ENCODE measurements around the gene AKT1.

AKT1 gene

DNA sequence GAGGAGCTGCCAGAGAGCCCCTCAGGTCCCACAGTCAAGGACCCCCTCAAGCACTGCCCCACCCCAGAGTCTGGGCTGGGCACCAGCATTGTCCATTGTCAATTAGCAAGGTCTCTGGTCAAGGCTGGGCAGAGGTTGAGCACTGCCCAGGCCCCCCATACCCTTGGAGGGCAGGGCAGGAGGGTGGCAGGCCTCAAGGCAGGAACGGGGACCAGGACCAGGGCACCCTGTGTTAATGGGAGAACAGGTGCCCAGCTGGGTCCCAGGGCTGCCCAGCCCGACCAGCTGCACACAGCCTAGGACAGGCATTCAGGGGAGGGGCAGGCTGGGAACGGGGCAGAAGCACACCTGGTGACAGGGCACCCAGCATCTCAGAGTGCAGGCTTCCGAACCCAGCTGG is 24.2 kb downstream of the AKT1 start:
- DNase-seq = no peak

DNA sequence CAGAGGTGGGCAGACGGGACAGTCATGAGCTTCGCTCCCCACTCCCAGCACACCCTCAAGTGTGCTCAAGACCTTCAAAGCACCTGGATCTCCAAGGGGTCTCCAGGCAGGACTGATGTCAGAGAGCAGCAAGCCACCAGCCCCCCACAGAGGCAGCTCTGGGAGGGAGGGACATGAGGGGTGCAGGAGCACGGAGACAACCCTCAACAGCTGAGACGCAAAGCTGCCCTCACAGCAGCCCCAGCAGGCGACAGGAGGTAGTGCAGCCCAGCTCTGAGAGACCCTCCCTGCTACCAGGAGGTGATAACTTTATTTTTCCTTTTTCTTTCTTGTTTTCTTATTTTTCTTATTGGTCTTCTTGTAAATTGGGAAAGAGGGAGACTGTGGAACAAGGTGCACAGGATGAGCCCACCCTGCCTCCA is 24.7 kb downstream of the AKT1 start:
- DNase-seq = no peak

DNA sequence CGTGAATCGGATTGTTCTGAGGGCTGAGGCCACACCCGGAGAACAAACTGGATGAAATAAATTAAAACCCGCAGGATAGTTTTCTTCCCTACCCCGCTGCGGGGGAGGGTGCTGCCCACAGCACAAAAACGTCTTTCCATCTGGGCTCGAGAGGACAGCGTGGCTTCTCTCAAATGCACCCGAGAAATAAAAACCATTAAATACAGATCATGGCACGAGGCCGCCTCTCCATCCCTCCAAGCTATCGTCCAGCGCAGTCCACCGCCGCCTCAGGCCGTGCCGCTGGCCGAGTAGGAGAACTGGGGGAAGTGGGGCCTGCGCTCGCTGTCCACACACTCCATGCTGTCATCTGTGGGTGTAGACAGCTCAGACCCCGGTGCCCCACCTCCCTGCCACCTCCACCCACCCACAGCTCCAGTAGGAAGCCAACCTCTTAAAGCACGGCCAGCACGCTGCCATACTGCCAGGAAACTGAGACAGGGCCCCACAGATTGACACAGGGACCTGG is 25.4 kb downstream of the AKT1 start:
- DNase-seq = no peak

GRCh38 chr14:104769324-104770071 is 26.1 kb downstream of the AKT1 start:
- DNase-seq = no peak

DNA sequence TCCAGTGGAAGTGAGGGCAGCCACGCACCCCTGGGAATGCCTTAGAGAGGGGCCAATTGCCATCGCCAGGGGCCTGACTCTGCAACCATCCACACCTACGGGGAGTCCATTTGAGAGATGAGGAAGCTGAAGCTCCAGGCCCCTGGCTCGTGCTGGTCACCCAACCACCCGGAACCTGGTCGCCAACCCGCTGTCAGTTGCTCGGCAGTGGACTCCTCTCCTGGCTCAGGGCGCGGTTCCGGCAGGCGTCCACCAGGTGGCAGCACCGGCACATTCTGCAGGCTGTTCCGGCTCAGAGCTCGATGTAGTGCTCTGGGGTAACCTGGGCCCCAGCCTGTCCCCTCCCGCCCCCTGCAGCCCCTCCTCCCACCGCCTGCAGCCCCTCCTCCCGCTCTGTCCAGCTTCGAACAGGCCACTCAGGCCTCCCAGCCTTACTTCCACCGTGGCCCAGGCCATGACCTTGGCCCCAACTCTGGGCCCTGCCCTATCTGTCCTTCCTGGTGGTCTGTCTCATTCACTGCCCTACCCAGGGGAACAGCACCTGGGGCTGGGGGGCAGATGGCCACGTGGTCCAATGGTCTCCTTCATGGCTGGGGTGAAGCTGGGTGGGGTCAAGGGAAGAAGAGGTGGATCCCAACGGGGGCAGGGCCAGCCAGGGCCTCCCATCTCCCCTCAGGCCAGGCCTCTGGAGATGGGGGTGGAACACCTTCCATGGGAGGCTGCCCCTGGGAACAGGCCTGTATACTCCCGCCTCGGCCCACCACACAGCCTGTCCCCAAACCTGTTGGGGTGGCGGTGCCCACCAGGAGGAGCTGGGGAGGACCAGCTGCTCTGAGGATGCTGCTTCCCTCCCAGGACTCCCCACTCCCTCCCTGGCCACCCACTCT is 26.9 kb downstream of the AKT1 start:
- peak; percentile 85 for DNase-seq

DNA sequence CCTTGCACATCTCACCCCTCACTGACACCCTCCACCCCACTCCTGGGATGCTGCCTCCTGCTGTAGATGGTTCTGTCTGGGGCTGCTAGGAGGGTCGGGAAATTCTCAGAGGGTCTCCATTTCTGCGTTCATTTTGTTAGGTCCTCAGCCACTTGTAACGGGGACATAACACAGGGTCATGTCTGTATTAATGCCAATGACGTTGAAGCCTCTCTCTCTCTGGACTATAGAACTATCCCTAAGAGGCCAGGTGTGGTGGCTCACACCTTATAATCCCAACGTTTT is 28.0 kb downstream of the AKT1 start:
- no peak for DNase-seq

GRCh38 chr14:104766863-104767633 is 28.5 kb downstream of the AKT1 start:
- no peak for DNase-seq

- DNase-seq = no peak
Measured at GRCh38 chr14:104766256-104766862, 29.2 kb downstream of the AKT1 start.

DNA sequence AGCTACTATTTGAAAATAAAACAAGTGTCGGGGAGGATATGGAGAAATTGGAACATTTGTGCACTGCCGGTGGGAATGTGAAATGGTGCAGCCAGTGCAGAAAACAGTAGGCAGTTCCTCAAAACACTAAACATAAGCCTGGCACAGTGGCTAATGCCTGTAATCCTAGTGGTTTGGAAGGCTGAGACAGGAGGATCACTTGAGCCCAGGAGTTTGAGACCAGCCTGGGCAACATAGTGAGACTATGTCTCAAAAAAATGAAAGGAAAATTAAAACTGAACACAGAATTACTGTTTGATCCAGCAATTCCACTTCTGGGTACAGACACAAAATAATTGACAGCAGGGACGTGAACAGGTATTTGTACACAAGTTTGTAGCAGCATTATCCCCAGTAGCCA is 30.0 kb downstream of the AKT1 start:
- DNase-seq = no peak

DNA sequence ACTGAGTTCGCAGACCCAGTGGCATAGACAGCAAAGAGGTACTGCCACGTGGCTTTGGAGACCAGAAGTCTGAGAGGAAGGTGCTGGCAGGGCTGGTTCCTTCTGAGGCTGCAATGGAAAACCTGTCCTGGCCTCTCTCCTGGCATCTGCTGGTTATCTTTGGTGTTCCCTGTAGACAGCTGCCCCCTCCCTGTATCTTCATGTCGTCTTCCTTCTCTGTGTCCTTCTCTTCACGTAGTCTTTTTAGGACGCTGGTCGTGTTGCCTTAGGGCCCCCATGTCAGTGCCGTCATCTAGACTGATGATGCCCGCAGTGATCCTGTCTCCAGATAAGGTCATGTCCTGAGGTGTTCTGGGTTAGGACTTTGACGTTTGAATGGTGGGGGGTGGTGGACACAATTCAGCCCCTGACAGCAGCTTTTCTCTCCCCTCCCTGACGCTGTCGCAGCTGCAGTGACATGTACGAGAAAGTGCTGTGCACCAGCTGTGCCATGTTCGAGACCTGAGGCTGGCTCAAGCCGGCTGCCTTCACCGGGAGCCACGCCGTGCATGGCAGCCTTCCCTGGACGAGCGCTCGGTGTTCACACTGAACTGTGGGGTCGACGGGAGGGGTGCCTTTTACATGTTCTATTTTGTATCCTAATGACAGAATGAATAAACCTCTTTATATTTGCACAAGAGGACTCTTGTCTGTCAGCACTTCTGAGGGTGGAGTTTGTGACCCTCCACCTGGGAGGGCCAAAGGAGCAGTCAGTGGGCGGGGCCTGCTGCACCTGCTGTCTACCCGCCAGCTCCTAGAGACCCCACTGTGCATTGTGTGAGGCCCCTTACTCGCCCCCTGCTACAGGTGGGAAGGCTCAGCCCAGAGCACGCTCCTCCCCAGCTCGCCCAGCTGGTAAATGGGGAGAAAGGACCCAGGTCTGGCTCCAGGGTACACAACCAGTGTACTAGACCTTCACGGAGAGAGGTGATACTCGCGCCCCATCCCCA is 36.3 kb downstream of the AKT1 start:
- DNase-seq = no peak

GRCh38 chr14:104757681-104758392 is 37.7 kb downstream of the AKT1 start:
- DNase-seq = no peak

GRCh38 chr14:104757238-104757585 is 38.3 kb downstream of the AKT1 start:
- DNase-seq = no peak

- DNase-seq = no peak
Measured at GRCh38 chr14:104756477-104757237, 38.9 kb downstream of the AKT1 start.

- DNase-seq = no peak
Measured at GRCh38 chr14:104755621-104756020, 39.9 kb downstream of the AKT1 start.

DNA sequence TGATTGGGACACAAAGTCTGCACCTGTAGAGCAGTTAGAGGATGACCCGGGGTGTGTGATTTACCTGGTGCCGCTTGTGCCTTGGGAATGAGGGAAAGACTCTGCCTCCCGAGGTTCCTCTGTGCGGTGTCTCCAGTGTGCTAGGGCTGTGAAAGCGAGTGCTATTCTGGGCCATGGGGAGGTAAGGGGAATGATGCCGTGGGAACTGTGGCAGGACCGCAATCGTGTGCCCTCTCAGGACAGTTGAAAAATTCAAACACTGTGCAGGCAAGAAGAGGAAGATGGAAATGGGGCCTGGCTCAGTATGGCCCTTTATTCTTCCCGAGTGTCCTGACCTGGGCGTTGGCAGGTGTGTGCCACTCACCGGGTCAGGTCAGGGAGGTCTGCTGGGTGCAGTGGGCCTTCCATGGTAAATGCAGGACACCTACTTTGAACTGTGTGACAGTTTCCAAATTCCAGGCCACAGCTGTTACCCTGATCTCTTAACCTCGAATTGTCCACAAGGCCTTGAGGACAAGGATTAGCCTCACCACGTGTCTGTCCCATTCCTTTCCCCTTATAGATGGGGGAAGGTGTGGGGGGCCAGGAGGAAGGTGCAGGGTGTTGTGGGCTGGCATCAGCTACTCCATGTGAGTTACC is 41.2 kb downstream of the AKT1 start:
- DNase-seq = no peak

- no peak for DNase-seq
Measured at GRCh38 chr14:104753528-104754212, 41.9 kb downstream of the AKT1 start.

DNA sequence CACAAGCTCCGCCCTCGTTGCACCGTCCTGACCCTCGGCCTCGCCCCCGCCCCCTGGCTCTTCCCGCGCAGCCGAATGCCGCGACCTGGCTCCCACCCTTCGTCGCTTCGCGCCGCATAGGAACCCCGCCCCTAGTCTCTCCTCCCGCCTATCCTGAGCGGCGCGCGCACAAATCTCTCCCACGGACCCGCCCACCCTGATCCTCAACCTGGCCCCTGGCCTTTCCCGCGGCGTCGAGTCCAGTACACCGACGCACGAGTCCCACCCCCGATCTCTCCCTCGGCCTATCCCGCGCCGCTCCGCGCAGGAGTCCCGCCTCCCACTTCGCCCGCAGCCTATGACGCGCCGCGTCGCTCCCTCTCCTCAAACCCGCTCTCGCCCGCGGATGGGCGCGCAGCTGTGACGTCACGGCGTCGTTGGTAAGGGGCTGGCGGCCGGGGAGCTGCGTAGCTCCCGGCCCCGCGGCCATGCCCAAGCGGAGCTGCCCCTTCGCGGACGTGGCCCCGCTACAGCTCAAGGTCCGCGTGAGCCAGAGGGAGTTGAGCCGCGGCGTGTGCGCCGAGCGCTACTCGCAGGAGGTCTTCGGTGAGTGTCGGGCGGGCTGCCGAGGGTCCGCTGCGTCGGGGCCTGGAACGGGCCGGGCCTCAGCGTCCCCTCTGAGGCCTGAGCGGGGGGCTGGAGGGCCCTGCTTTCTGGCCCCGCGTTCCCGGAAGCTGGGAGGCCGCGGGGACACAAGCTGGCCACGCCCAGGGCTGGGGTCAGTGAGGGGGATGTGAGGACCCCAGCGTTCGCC is 42.6 kb downstream of the AKT1 start, which contains the start of gene SIVA1:
SIVA1 (plus strand) TSS at position 413 of the 793 bp plus-strand sequence; CDS start at position 468, 55 bp downstream.
- peak; percentile 100 for DNase-seq

DNA sequence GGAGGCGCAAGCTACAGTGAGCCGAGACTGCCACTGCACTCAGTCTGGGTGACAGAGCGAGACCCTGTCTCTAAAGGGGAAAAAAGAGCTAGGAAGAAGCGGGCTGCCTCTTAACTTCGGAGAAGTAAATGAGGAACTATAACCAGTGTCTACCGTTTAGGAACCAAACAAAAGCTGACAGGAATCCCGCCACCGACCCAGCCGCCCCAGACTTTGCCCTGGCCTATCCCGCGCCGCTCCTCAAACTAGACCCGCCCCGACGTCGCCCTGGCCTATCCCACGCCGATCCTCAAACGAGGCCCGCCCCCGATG is 43.2 kb downstream of the AKT1 start:
- DNase-seq = no peak
